Thoracic aorta (tissue), 2 donors: ENCODE data around the gene FAM117A. TPM values are rescaled to one million over a fixed set of nuclear protein-coding genes. Genes with fewer than 3 reads are reported as not detected.
"Not testable (repeated sequence)": the region's sequence is repeated elsewhere in the genome, so short reads cannot be mapped to it uniquely, and the experiment has no call there.

Source experiments
- ATAC-seq: fragments of 150-250 bp; one replicate; pipeline ENCODE4 v1.8.0; 2017; ENCODE audit warnings: low read depth; ENCODE audit not compliant: insufficient number of reproducible peaks, low FRiP score
- DNase-seq: peaks from one replicate; pipeline ENCODE4 v3.0.0-alpha.2; 2020; ENCODE audit warnings: low spot score
- H3K27ac ChIP-seq, 2 donors: fragments of 200-600 bp; sonication (generic); 1 replicate in 1 of 2; 2 replicates in 1 of 2; pipeline ENCODE4 v1.5.1; 2016; ENCODE audit warnings: mild to moderate bottlenecking in 2 of 2, moderate library complexity in 2 of 2
- H3K27me3 ChIP-seq: fragments of 200-600 bp; sonication (generic); replicated peaks from 2 replicates; pipeline ENCODE4 v1.6.0; 2016; ENCODE audit warnings: mild to moderate bottlenecking; ENCODE audit not compliant: insufficient read depth
- H3K36me3 ChIP-seq: fragments of 200-600 bp; sonication (generic); one replicate; pipeline ENCODE4 v1.5.1; 2016
- H3K4me1 ChIP-seq, 2 donors: fragments of 200-600 bp; sonication (generic); 1 replicate in 1 of 2; 2 replicates in 1 of 2; pipeline versions ENCODE4 v1.5.1 to v1.6.0; 2016; ENCODE audit warnings: low read depth in 2 of 2, mild to moderate bottlenecking in 1 of 2; ENCODE audit not compliant: control insufficient read depth in 1 of 2
- H3K4me3 ChIP-seq: fragments of 200-600 bp; sonication (generic); 2 replicates; pipeline ENCODE4 v1.5.1; 2016; ENCODE audit warnings: mild to moderate bottlenecking
- H3K9me3 ChIP-seq: fragments of 200-600 bp; sonication (generic); 2 replicates; pipeline ENCODE4 v1.5.1; 2016
- total RNA-seq, 2 donors: library from RNA; depleted of rRNA; stranded (reverse); fragments of >200 nt; gene quantifications; one replicate each; pipeline versions ENCODE4 v1.1.0 to v1.2.3, GENCODE V29; 2016
- TF ChIP-seq, protein P1 (sequence below): fragments of 200-600 bp; sonication (generic); IDR thresholded peaks from one replicate; pipeline ENCODE4 v1.5.1; 2019; ENCODE audit warnings: antibody characterized with exemption

The FAM117A gene
- total RNA-seq, 2 donors from 2014 or later: 12.1 to 23.7 TPM

DNA sequence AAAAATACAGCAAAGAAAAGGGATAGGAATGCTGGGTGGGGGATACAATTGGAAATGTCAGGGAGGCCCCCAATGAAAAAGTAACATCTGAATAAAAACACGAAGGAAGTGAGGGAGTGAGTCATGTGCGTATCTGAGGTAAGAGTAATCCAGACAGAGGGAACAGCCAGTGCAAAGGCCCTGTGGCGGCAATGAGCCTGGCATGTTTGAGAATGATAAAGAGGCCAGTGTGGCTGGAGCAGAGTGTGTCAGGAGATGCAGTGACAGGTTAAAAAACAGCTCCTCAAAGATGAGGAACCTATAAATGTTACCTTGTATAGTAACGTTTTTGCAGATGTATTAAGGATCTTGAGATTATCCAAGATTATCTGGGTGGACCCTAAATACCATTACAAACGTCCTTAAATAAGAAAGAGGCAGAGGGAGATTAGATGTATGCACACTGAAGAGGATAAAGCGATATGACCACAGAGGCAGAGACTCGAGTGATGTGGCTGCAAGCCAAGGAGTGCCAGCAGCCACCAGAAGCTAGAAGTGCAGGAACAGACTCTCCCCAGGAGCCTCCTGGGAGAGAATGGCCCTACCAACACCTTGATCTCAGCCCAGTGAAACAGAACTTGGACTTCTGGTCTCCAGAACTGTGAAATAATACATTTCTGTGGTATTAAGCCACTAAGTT is 38.3 kb downstream of the FAM117A start:
- Histone ChIP-seq H3K9me3 (no peaks in the 10 kb centered on the region), H3K36me3 (peaks cover 4% of the 10 kb centered on the region), H3K27ac (no peak overlapping the region), H3K27me3 (no peaks in the 10 kb centered on the region), H3K4me1 (peaks cover 11 to 43% of the 10 kb centered on the region in 2 donors), H3K4me3 (no peak overlapping the region)
- TF ChIP-seq, protein P1, sequence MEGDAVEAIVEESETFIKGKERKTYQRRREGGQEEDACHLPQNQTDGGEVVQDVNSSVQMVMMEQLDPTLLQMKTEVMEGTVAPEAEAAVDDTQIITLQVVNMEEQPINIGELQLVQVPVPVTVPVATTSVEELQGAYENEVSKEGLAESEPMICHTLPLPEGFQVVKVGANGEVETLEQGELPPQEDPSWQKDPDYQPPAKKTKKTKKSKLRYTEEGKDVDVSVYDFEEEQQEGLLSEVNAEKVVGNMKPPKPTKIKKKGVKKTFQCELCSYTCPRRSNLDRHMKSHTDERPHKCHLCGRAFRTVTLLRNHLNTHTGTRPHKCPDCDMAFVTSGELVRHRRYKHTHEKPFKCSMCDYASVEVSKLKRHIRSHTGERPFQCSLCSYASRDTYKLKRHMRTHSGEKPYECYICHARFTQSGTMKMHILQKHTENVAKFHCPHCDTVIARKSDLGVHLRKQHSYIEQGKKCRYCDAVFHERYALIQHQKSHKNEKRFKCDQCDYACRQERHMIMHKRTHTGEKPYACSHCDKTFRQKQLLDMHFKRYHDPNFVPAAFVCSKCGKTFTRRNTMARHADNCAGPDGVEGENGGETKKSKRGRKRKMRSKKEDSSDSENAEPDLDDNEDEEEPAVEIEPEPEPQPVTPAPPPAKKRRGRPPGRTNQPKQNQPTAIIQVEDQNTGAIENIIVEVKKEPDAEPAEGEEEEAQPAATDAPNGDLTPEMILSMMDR: no peak
- DNase-seq: no peak
- no peak for ATAC-seq

DNA sequence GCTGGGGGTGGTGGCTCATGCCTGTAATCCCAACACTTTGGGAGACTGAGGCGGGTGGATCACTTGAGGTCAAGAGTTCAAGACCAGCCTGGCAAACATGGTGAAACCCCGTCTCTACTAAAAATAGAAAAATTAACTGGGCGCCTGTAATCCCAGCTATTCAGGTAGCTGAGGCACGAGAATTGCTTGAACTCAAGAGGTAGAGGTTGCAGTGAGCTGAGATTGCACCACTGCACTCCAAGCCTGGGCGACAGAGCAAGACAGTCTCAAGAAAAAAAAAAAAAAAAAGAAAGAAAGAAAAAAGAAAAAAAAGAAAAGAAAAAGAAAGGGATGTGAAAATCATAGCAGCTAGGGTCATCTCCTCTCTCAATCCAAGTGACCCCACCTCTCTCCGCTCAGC is 39.4 kb downstream of the FAM117A start:
- DNase-seq, H3K4me3 ChIP-seq, H3K27ac ChIP-seq, ATAC-seq, H3K9me3 ChIP-seq, H3K27me3 ChIP-seq: not testable (repeated sequence)
- H3K36me3 ChIP-seq: peaks cover 13% of the 10 kb centered on the region
- peaks cover 1 to 33% of the 10 kb centered on the region in 2 donors for H3K4me1 ChIP-seq

DNA sequence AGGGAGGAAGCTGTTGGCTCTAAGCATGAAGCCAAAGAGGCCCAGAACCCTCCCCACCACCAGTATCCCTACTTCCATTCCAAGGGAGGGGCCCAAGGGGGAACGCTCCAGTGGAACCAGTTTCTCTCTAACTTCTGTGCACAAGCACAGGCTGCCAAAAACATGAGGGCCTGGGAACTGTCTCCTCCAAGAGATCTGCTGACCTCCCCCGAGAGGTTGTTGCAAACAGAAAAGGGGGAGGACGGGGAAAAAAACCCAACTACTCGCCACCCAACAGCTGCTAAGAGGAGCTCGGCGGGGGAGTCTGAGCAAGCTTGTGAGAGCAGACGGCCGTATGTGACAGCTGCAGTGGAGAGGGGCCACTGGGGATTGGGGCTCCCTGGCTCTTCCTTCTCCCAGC is 40.5 kb downstream of the FAM117A start:
- Histone ChIP-seq H3K9me3 (no peaks in the 10 kb centered on the region), H3K27ac (no peak overlapping the region), H3K27me3 (no peaks in the 10 kb centered on the region), H3K4me1 (peaks cover 0 to 22% of the 10 kb centered on the region in 2 donors), H3K4me3 (no peak overlapping the region), H3K36me3 (peaks cover 24% of the 10 kb centered on the region)
- DNase-seq (no peak), ATAC-seq (peak; percentile 29)
- TF ChIP-seq, protein P1: no peak

DNA sequence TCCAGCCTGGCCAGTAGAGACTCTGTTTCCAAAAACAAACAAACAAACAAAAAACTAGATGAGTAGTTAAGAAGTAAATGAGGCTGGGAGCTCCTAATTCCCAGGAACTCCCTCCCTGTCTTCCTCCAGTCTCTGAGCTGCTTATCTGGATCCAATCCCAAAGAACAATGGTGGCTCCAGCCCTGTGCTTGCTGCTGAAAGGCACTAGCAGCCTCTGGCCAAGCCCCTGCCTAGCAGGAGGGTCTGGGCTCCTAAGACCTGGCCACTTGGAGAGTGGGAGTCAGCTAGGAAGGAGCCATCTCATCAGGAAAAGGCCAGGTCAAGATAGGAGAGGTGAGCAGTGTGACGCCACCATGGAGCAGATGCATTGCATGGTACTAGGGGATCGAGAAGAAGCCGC is 41.9 kb downstream of the FAM117A start:
- Histone ChIP-seq H3K4me1 (peaks cover 0 to 9% of the 10 kb centered on the region in 2 donors), H3K27me3 (no peaks in the 10 kb centered on the region), H3K4me3 (no peak overlapping the region), H3K9me3 (no peaks in the 10 kb centered on the region), H3K36me3 (peaks cover 35% of the 10 kb centered on the region), H3K27ac (no peak overlapping the region)
- TF ChIP-seq, protein P1: no peak
- ATAC-seq: no peak
- no peak for DNase-seq

DNA sequence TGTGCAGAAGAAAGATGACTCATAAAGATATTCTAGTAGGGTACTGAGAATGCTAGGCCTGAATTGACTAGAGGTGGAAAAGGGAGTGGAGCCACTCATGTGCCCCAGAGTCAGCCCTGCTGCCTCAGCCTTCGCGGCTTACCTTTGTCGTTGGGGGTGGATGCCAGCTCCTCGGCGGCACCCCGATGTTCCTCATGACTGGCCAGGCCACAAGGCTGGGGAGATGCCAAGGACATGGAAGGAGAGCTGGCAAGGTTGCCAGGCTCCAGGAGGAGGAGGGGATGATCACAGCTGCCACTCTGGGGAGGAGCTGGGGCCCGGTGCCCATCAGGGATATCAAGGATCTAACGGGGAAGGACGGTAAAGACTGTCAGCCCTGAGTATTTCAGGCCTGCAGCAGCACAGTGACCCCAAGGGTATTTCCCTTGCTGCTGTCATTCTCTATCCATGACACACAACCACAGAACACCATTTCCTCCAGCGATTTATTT is 46.5 kb downstream of the FAM117A start:
- no peak for ATAC-seq
- TF ChIP-seq, protein P1: no peak
- DNase-seq: no peak
- no peak overlapping the region for H3K4me3 ChIP-seq
- H3K9me3 ChIP-seq: no peaks in the 10 kb centered on the region
- H3K4me1 ChIP-seq: no peaks in the 10 kb centered on the region
- no peak overlapping the region for H3K27ac ChIP-seq
- H3K36me3 ChIP-seq: peaks cover 60% of the 10 kb centered on the region
- H3K27me3 ChIP-seq: no peaks in the 10 kb centered on the region
